ENCODE data around the gene GALNT10.

GALNT10 gene

GRCh38 chr5:154363411-154363810, 172.9 kb downstream of the GALNT10 start:
- DNase-seq: no peak
- H3K4me1 ChIP-seq: no peaks in the 10 kb centered on the region
- TF ChIP-seq CTCF (IDR thresholded peaks at IDR 0.05; ENCODE audit: low read depth, low read length): no peak

GRCh38 chr5:154364771-154365170, 174.2 kb downstream of the GALNT10 start:
- no peaks in the 10 kb centered on the region for H3K4me1 ChIP-seq
- TF ChIP-seq CTCF (IDR thresholded peaks at IDR 0.05; ENCODE audit: low read depth, low read length): no peak
- H3K36me3 ChIP-seq: no peaks in the 10 kb centered on the region

More at GRCh38 chr5:154363411-154363810, 172.9 kb downstream of the GALNT10 start:
- H3K36me3 ChIP-seq: no peaks in the 10 kb centered on the region
- no peak overlapping the region for H3K4me3 ChIP-seq (ENCODE audit: low read depth, low read length)
- no peaks in the 10 kb centered on the region for H3K27me3 ChIP-seq
- no peaks in the 10 kb centered on the region for H3K9me3 ChIP-seq

GRCh38 chr5:154365823-154366222, 175.3 kb downstream of the GALNT10 start:
- no peaks in the 10 kb centered on the region for H3K36me3 ChIP-seq

More at GRCh38 chr5:154364771-154365170, 174.2 kb downstream of the GALNT10 start:
- Histone ChIP-seq H3K9me3 (no peaks in the 10 kb centered on the region), H3K4me3 (ENCODE audit: low read depth, low read length) (no peak overlapping the region), H3K27me3 (no peaks in the 10 kb centered on the region)
- DNase-seq: no peak

GRCh38 chr5:154366353-154366752, 175.8 kb downstream of the GALNT10 start:
- H3K36me3 ChIP-seq: no peaks in the 10 kb centered on the region
- no peak overlapping the region for H3K4me3 ChIP-seq (ENCODE audit: low read depth, low read length)
- H3K27me3 ChIP-seq: no peaks in the 10 kb centered on the region
- no peaks in the 10 kb centered on the region for H3K9me3 ChIP-seq
- DNase-seq: no peak
- no peaks in the 10 kb centered on the region for H3K4me1 ChIP-seq
- no peak for TF ChIP-seq CTCF (IDR thresholded peaks at IDR 0.05; ENCODE audit: low read depth, low read length)

More at GRCh38 chr5:154365823-154366222, 175.3 kb downstream of the GALNT10 start:
- DNase-seq: no peak
- H3K4me1 ChIP-seq: no peaks in the 10 kb centered on the region
- H3K4me3 ChIP-seq (ENCODE audit: low read depth, low read length): no peak overlapping the region
- H3K9me3 ChIP-seq: no peaks in the 10 kb centered on the region
- no peaks in the 10 kb centered on the region for H3K27me3 ChIP-seq
- no peak for TF ChIP-seq CTCF (IDR thresholded peaks at IDR 0.05; ENCODE audit: low read depth, low read length)

GRCh38 chr5:154367101-154367500, 176.6 kb downstream of the GALNT10 start:
- Histone ChIP-seq H3K27me3 (no peaks in the 10 kb centered on the region), H3K36me3 (no peaks in the 10 kb centered on the region), H3K4me1 (no peaks in the 10 kb centered on the region), H3K9me3 (no peaks in the 10 kb centered on the region), H3K4me3 (ENCODE audit: low read depth, low read length) (no peak overlapping the region)
- TF ChIP-seq CTCF (IDR thresholded peaks at IDR 0.05; ENCODE audit: low read depth, low read length): no peak
- no peak for DNase-seq

- no peaks in the 10 kb centered on the region for H3K4me1 ChIP-seq
- TF ChIP-seq CTCF (IDR thresholded peaks at IDR 0.05; ENCODE audit: low read depth, low read length): no peak
- H3K4me3 ChIP-seq (ENCODE audit: low read depth, low read length): no peak overlapping the region
- no peaks in the 10 kb centered on the region for H3K9me3 ChIP-seq
- DNase-seq: no peak
- 0 out of 2 replicates have a peak, but pooled peaks cover 2% of the 10 kb centered on the region for H3K27me3 ChIP-seq
- H3K36me3 ChIP-seq: no peaks in the 10 kb centered on the region
Measured at GRCh38 chr5:154368041-154368800, 177.7 kb downstream of the GALNT10 start.

All from BE2C (cell line).